Endothelial cell of umbilical vein (primary cell): ENCODE data around the gene NPHP3. TPM values are rescaled to one million over a fixed set of nuclear protein-coding genes. Genes with fewer than 3 reads are reported as not detected.
"Not testable (repeated sequence)": the region's sequence is repeated elsewhere in the genome, so short reads cannot be mapped to it uniquely, and the experiment has no call there.

Experiments
- BruUV-seq: library from RNA; stranded (reverse); fragments of 400-500 nt; replicated peaks from 2 replicates; lab custom pipeline; 2021; lab: Mats Ljungman, UMichigan
- CTCF ChIA-PET: fragments of 300-600, 350-600 bp; sonication (Branson Sonifier 250); formaldehyde crosslinking; loops from one replicate; lab custom pipeline; 2021; ENCODE audit warnings: antibody characterized with exemption, inconsistent platforms; lab: Charles Lee
- POLR2A ChIA-PET: fragments of 300-600, 350-600 bp; sonication (Branson Sonifier 250); formaldehyde crosslinking; loops from one replicate; lab custom pipeline; 2021; ENCODE audit warnings: antibody characterized with exemption, inconsistent platforms; lab: Charles Lee
- DNase-seq: peaks from one replicate; pipeline ENCODE4 v3.0.0-alpha.2; 2011; ENCODE audit warnings: low read depth, low spot score
- FAIRE-seq: peaks from 2 replicates; lab custom pipeline; 2011; peaks lifted over from hg19 to GRCh38; lab: Jason Lieb, UNC
- H2AFZ ChIP-seq: 2 replicates; pipeline ENCODE4 v1.6.0; 2012; ENCODE audit warnings: low read depth, low read length, control low read depth, inconsistent platforms
- H3K27ac ChIP-seq: 2 replicates; pipeline ENCODE4 v1.5.1; 2011; ENCODE audit warnings: low read depth, mild to moderate bottlenecking, control low read depth, low read length, moderate library complexity; ENCODE audit not compliant: insufficient read depth
- H3K27me3 ChIP-seq, 2 experiments: 2 replicates each; pipeline versions ENCODE4 v1.6.0 to v1.6.1; 2011; ENCODE audit warnings: low read length in 2 of 2, mixed read lengths in 1 of 2; ENCODE audit not compliant: control insufficient read depth in 2 of 2, insufficient read depth in 2 of 2
- H3K36me3 ChIP-seq, 2 experiments: 2 replicates in 1 of 2; 3 replicates in 1 of 2; pipeline ENCODE4 v1.5.1; 2011; ENCODE audit warnings: low read length in 2 of 2, mild to moderate bottlenecking in 1 of 2, moderate library complexity in 1 of 2; ENCODE audit not compliant: control insufficient read depth in 2 of 2, insufficient read depth in 2 of 2; ENCODE audit errors: extremely low read depth in 1 of 2
- H3K4me1 ChIP-seq: 3 replicates; pipeline ENCODE4 v1.5.1; 2011; ENCODE audit warnings: mild to moderate bottlenecking, low read length; ENCODE audit not compliant: control insufficient read depth, insufficient read depth; ENCODE audit errors: extremely low read depth
- H3K4me2 ChIP-seq: 2 replicates; pipeline ENCODE4 v1.6.1; 2011; ENCODE audit warnings: low read length, control low read depth, mixed read lengths; ENCODE audit not compliant: insufficient read depth
- H3K4me3 ChIP-seq, 3 experiments: fragments of 200-600 bp in 1 of 3; sonication (generic), shearing (Covaris generic) in 1 of 3; replicated peaks in 1 of 3; 2 replicates each; pipeline ENCODE4 v1.5.1; 2011 to 2016; ENCODE audit warnings: control low read depth in 3 of 3, low read length in 3 of 3, mild to moderate bottlenecking in 2 of 3, inconsistent platforms in 1 of 3, low read depth in 1 of 3, moderate library complexity in 1 of 3; ENCODE audit not compliant: insufficient read depth in 1 of 3
- H3K79me2 ChIP-seq: 2 replicates; pipeline ENCODE4 v1.6.0; 2012; ENCODE audit warnings: low read length, inconsistent platforms; ENCODE audit not compliant: control insufficient read depth, insufficient read depth
- H3K9ac ChIP-seq: replicated peaks from 2 replicates; pipeline ENCODE3; 2011; ENCODE audit warnings: low read length, control low read depth; ENCODE audit not compliant: insufficient read depth; ENCODE audit errors: extremely low read depth
- H3K9me1 ChIP-seq: replicated peaks from 3 replicates; pipeline ENCODE4 v1.6.0; 2011; ENCODE audit warnings: mild to moderate bottlenecking, low read length; ENCODE audit not compliant: control insufficient read depth, insufficient read depth; ENCODE audit errors: extremely low read depth
- H3K9me3 ChIP-seq: replicated peaks from 2 replicates; pipeline ENCODE4 v1.5.1; 2012; ENCODE audit warnings: low read length, inconsistent platforms; ENCODE audit not compliant: control insufficient read depth, insufficient read depth
- H4K20me1 ChIP-seq: replicated peaks from 2 replicates; pipeline ENCODE3; 2011; ENCODE audit warnings: mild to moderate bottlenecking, low read length; ENCODE audit not compliant: control insufficient read depth, insufficient read depth; ENCODE audit errors: extremely low read depth
- EZH2 ChIP-seq: IDR thresholded peaks from 2 replicates; pipeline ENCODE4 v1.6.1; 2012; ENCODE audit warnings: borderline replicate concordance, low read depth, mild to moderate bottlenecking, moderate library complexity, low read length, inconsistent platforms; ENCODE audit not compliant: severe bottlenecking
- FOS ChIP-seq: IDR thresholded peaks from 2 replicates; pipeline ENCODE4 v1.6.1; 2011; ENCODE audit warnings: mild to moderate bottlenecking, low read length, moderate library complexity, borderline replicate concordance; ENCODE audit not compliant: insufficient read depth
- GATA2 ChIP-seq: IDR thresholded peaks from 2 replicates; pipeline ENCODE4 v1.7.0; 2011; ENCODE audit warnings: low read depth, mild to moderate bottlenecking, moderate library complexity, mixed read lengths, low read length; ENCODE audit not compliant: insufficient read length, insufficient read depth
- JUN ChIP-seq: IDR thresholded peaks from 2 replicates; pipeline ENCODE4 v1.6.1; 2011; ENCODE audit warnings: borderline replicate concordance, low read depth; ENCODE audit not compliant: insufficient read length, insufficient read depth
- MAX ChIP-seq: IDR thresholded peaks from 2 replicates; pipeline ENCODE4 v1.6.1; 2011; ENCODE audit not compliant: insufficient read depth, insufficient read length
- MYC ChIP-seq: IDR thresholded peaks from one replicate; pipeline ENCODE4 v1.6.1; 2011; ENCODE audit warnings: mild to moderate bottlenecking, low read depth, low read length
- POLR2A ChIP-seq: IDR thresholded peaks from 2 replicates; pipeline ENCODE4 v1.6.1; 2012; ENCODE audit warnings: low read depth, mild to moderate bottlenecking, control low read depth, low read length
- POLR2AphosphoS5 ChIP-seq: IDR thresholded peaks from 2 replicates; pipeline ENCODE4 v1.6.1; 2012; ENCODE audit warnings: low read depth, mild to moderate bottlenecking, control low read depth, low read length, moderate library complexity; ENCODE audit not compliant: insufficient read depth
- dilution Hi-C: fragments of 300-500 bp; cut with MboI; formaldehyde crosslinking; loops from one replicate; pipeline ENCODE4 v1.15.0; 2019; ENCODE audit warnings: low sequenced_read_pairs; ENCODE audit not compliant: extremely low pct_ligation_motif_present
- intact Hi-C: fragments of 100-400 bp; cut with micrococcal nuclease; formaldehyde crosslinking; loops from one replicate; pipeline ENCODE4 v1.10.0; 2022
- polyA plus RNA-seq, 4 experiments: library from polyadenylated mRNA; depleted of rRNA in 3 of 4; stranded (reverse) in 3 of 4; unstranded in 1 of 4; fragments of >200 nt; gene quantifications; 2 replicates each; pipeline versions ENCODE4 v1.2.1 to v1.2.3, GENCODE V29; 2011 to 2012; ENCODE audit warnings: missing spikeins in 1 of 4
- total RNA-seq: library from RNA; stranded (reverse); gene quantifications from 2 replicates; pipeline ENCODE4 v1.2.3, GENCODE V29; 2021
- TF ChIP-seq, protein P1 (sequence below), 2 donors: IDR thresholded peaks; 1 replicate in 1 of 2; 2 replicates in 1 of 2; pipeline ENCODE4 v1.5.1; 2011; ENCODE audit warnings: low read length in 2 of 2, mild to moderate bottlenecking in 2 of 2, moderate library complexity in 2 of 2, control low read depth in 1 of 2, inconsistent platforms in 1 of 2, low read depth in 1 of 2; ENCODE audit not compliant: insufficient read depth in 1 of 2; ENCODE audit errors: extremely low read depth in 1 of 2

Gene NPHP3
- total and polyA plus RNA-seq, 2 donors (not counting 3 experiments of a cell fraction or from before 2014, with no cell fraction given): 20.8 to 30.3 TPM

GRCh38 chr3:132746720-132747119 lies 24.5 kb upstream of the NPHP3 start:
- H3K27ac ChIP-seq, H3K9me1 ChIP-seq, H3K27me3 ChIP-seq, H3K36me3 ChIP-seq, BruUV-seq, POLR2A ChIA-PET, H3K9me3 ChIP-seq, H4K20me1 ChIP-seq, H3K9ac ChIP-seq, H2AFZ ChIP-seq, FAIRE-seq, DNase-seq, H3K4me3 ChIP-seq, H3K4me2 ChIP-seq, H3K79me2 ChIP-seq, H3K4me1 ChIP-seq, intact Hi-C loops, dilution Hi-C loops: not testable (repeated sequence)
- CTCF ChIA-PET: interaction anchor here (1.4 to 1.6 kb wide), 2 partner anchors 8 to 21 kb away, joined by 4 to 5 read pairs; no protein-coding TSS in a partner anchor

DNA sequence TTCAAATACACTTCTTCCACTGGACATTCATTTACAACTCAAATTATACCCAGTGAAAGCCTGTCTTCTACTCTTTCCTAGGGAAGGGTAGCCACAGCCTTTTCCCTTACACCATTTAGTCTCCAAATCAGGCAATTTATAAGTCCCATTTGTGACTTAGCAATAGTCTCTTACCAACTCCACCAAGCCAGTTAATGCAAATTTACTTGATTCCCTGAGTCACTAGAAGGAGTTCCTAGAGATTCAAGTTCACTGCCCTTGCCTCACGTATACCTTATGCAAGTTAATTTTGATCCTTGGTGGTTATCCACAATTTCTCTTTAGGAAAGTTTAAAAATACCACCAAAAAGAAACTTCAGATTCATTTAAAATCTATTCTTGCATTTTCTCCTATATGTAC lies 16.1 kb upstream of the NPHP3 start:
- no peak overlapping the region for H3K4me3 ChIP-seq
- no peaks in the 10 kb centered on the region for H4K20me1 ChIP-seq
- intact Hi-C loops (no loop called here), dilution Hi-C loops (no loop called here)
- no TSS peak for BruUV-seq
- no peak overlapping the region for H3K9ac ChIP-seq
- no peaks in the 10 kb centered on the region for H3K79me2 ChIP-seq
- H3K36me3 ChIP-seq: no peaks in the 10 kb centered on the region
- FAIRE-seq (no peak), DNase-seq (no peak)
- H3K9me3 ChIP-seq: no peaks in the 10 kb centered on the region
- H3K4me2 ChIP-seq: no peak overlapping the region
- H3K27ac ChIP-seq: no peak overlapping the region
- peaks cover 5% of the 10 kb centered on the region for H3K4me1 ChIP-seq
- no peak for TF ChIP-seq EZH2
- TF ChIP-seq MAX: no peak
- TF ChIP-seq JUN: no peak
- TF ChIP-seq POLR2AphosphoS5: no peak
- TF ChIP-seq, protein P1, sequence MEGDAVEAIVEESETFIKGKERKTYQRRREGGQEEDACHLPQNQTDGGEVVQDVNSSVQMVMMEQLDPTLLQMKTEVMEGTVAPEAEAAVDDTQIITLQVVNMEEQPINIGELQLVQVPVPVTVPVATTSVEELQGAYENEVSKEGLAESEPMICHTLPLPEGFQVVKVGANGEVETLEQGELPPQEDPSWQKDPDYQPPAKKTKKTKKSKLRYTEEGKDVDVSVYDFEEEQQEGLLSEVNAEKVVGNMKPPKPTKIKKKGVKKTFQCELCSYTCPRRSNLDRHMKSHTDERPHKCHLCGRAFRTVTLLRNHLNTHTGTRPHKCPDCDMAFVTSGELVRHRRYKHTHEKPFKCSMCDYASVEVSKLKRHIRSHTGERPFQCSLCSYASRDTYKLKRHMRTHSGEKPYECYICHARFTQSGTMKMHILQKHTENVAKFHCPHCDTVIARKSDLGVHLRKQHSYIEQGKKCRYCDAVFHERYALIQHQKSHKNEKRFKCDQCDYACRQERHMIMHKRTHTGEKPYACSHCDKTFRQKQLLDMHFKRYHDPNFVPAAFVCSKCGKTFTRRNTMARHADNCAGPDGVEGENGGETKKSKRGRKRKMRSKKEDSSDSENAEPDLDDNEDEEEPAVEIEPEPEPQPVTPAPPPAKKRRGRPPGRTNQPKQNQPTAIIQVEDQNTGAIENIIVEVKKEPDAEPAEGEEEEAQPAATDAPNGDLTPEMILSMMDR (IDR thresholded peaks at IDR 0.05; ENCODE audit: extremely low read depth in 1 of 2, insufficient read depth in 1 of 2, low read depth in 1 of 2, low read length in 2 of 2): no peak
- TF ChIP-seq FOS: no peak
- no peak for TF ChIP-seq GATA2
- TF ChIP-seq POLR2A: no peak
- no peak for TF ChIP-seq MYC
- peaks cover 0 to 2% of the 10 kb centered on the region in 2 experiments for H3K27me3 ChIP-seq
- no peaks in the 10 kb centered on the region for H3K9me1 ChIP-seq
- ChIA-PET CTCF (interaction anchor here (0.7 to 2.9 kb wide), 4 partner anchors 9 to 51 kb away, joined by 3 to 11 read pairs (median 4); no protein-coding TSS in a partner anchor), POLR2A (no interaction called here)
- no peak overlapping the region for H2AFZ ChIP-seq
